GM21515 (cell line): ENCODE data around the gene NTN4.
"Not testable (repeated sequence)": the region's sequence is repeated elsewhere in the genome, so short reads cannot be mapped to it uniquely, and the experiment has no call there.

Experiments
- ATAC-seq: cut with Tn5 transposase; IDR thresholded peaks from one replicate; pipeline ENCODE4 v1.9.1; 2021; ENCODE audit not compliant: unreplicated experiment

Gene NTN4

GRCh38 chr12:95629392-95629791 lies 161.2 kb downstream of the NTN4 start:
- ATAC-seq: no peak

DNA sequence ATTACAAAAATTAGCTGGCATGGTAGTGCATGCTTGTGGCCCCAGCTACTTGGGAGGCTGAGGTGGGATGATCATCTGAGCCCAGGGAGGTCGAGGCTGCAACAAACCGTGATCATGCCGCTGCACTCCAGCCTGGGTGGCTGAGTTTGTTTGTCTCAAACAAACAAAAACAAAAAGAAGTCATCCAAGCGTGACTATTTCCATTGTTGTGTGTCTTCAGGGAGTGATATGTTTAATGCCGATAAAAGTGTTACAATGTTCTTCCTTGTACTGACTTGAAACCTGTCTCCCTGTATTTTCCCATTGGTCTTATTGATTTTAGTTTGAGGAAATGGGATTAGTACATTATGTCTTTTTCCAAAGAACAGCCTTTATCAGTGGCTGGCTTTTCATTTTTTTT lies 163.7 kb downstream of the NTN4 start:
- no peak for ATAC-seq

GRCh38 chr12:95625012-95625411 lies 165.6 kb downstream of the NTN4 start:
- no peak for ATAC-seq

DNA sequence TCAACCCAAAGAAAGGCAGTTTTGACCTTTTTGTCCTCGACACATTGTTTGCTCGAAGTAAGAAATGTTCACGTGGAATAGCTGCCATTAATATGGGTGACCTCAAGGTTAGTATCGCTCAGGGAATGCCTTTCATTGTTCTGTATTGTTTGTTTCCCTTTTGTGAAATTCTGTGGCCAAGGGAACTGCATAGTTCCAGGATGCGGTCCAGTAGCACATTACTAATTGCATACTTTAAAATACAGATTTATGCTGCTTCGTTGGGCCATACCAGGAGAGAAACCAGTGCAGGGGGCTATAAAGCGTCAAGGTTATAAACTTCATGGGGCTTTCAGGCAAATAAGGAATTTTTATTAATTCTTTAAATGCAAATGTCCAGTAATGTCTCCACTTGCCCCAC lies 166.0 kb downstream of the NTN4 start:
- no peak for ATAC-seq

- ATAC-seq: no peak
These were observed 166.9 kb downstream of the NTN4 start for GRCh38 chr12:95623554-95624170.

DNA sequence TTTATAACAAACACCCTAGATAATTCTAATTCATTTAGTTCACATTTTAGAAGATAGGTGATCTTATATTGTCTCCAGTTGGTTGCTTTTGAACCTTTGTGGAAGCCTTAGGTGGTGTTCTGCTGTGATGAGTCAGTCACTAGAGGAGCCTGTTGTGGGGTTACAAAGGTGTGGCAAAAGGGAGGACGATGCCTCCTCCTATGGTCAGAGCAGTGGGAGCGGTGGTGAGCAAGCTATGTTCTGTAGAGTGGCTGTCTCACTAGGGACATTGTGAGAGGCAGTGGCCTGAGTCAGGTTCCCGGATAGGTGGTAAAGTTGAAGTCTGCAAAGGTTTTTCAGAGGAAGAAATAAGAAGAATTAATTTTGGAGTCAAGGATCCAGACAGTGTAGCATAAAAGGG lies 167.7 kb downstream of the NTN4 start:
- no peak for ATAC-seq

DNA sequence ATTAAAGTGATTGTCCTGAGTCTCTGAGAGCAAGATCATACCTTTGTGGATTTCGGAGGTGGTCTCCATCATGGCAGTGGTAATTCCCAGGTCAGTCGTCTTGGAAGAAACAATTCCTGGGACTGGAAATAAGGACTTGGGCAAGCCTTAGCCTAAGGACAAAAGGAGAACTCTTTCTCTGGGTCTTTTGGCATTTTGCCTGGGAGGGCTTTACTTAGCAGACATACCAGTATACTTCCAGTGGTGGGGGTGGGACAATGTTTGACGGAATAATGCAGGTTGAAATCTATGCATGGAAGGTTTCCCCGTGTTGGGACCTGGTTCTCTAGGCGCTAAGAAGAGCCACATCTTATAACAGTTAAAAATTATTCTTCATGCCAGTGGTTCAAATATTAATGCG lies 168.8 kb downstream of the NTN4 start:
- ATAC-seq: no peak

- no peak for ATAC-seq
These were observed 170.4 kb downstream of the NTN4 start for GRCh38 chr12:95620171-95620570.

DNA sequence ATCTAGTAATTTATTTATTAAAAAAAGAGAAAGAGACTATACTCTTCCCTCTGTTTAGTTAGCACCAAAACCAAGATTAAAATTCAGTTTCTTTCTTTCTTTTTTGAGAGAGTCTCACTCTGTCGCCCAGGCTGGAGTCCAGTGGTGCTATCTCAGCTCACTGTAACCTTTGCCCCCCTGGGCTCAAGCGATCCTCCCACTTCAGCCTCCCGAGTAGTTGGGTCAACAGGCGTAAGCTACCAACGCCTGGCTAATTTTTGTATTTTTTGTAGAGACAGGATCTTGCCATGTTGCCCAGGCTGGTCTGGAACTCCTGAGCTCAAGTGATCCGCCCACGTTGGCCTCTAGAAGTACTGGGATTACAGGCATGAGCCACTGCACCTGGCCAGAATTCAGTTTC lies 174.1 kb downstream of the NTN4 start:
- ATAC-seq: not testable (repeated sequence)

- ATAC-seq: no peak
These were observed 174.8 kb downstream of the NTN4 start for GRCh38 chr12:95615749-95616148.

GRCh38 chr12:95614390-95614982 lies 176.1 kb downstream of the NTN4 start:
- no peak for ATAC-seq

DNA sequence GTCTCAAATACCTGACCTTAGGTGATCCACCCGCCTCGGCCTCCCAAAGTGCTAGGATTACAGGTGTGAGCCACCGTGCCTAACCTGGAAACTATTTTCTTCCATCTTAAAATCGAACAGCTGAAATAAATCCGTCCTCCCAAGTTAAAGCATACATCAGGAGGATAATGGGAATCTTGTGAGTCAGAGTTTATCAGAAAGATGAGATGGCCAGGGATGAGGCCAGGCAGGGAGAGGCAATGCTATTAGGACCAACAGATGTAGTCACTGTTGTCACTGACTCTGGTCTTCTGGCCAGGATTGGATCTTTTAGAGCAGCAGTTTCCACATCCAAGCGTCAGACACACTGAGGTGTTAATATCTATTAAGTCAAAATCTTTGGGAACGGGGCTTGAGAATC lies 177.5 kb downstream of the NTN4 start:
- no peak for ATAC-seq

- ATAC-seq: no peak
These were observed 178.8 kb downstream of the NTN4 start for GRCh38 chr12:95611676-95612309.

- ATAC-seq: no peak
These were observed 182.1 kb downstream of the NTN4 start for GRCh38 chr12:95608252-95609033.
